HFF-Myc (cell line): ENCODE measurements around the gene RBM12.

ENCODE experiments used
- DNase-seq: peaks from one replicate; pipeline ENCODE4 v3.0.0-alpha.2; 2011; ENCODE audit warnings: low read depth; ENCODE audit errors: extremely low read depth
- H3K4me3 ChIP-seq: replicated peaks from 2 replicates; pipeline ENCODE4 v1.5.1; 2011; ENCODE audit warnings: low read depth, mild to moderate bottlenecking, control low read depth, low read length
- CTCF ChIP-seq: IDR thresholded peaks from 2 replicates; pipeline ENCODE4 v1.5.1; 2012; ENCODE audit warnings: mild to moderate bottlenecking, low read depth, low read length, control low read depth; ENCODE audit errors: missing control alignments

RBM12 gene

GRCh38 chr20:35661053-35661452, 3.6 kb downstream of the RBM12 start:
- TF ChIP-seq CTCF: no peak
- no peak overlapping the region; the same call in 1 of the 2 replicates for H3K4me3 ChIP-seq

GRCh38 chr20:35660122-35660937, 4.4 kb downstream of the RBM12 start:
- no peak for DNase-seq
- TF ChIP-seq CTCF: no peak
- no peak overlapping the region for H3K4me3 ChIP-seq

More at GRCh38 chr20:35661053-35661452, 3.6 kb downstream of the RBM12 start:
- no peak for DNase-seq

- no peak for DNase-seq
- H3K4me3 ChIP-seq: no peak overlapping the region
- TF ChIP-seq CTCF: no peak
Observed at GRCh38 chr20:35657271-35657670, 7.4 kb downstream of the RBM12 start.

- no peak for DNase-seq
- no peak for TF ChIP-seq CTCF
- no peak overlapping the region for H3K4me3 ChIP-seq
Observed at GRCh38 chr20:35654415-35654814, 10.3 kb downstream of the RBM12 start.

GRCh38 chr20:35653893-35654292, 10.8 kb downstream of the RBM12 start:
- TF ChIP-seq CTCF: no peak
- no peak overlapping the region for H3K4me3 ChIP-seq
- no peak for DNase-seq

GRCh38 chr20:35653430-35653734, 11.3 kb downstream of the RBM12 start:
- no peak overlapping the region for H3K4me3 ChIP-seq
- no peak for TF ChIP-seq CTCF
- DNase-seq: no peak
